DMS153 treated with DMSO at 0.1 percent for 48 hours (cell line): ENCODE measurements around the gene HAUS3.

Experiments
- DNase-seq: peaks from one replicate; lab custom pipeline; 2025; ENCODE audit not compliant: unreplicated experiment; lab: John Stamatoyannopoulos, UW

HAUS3 gene, protein sequence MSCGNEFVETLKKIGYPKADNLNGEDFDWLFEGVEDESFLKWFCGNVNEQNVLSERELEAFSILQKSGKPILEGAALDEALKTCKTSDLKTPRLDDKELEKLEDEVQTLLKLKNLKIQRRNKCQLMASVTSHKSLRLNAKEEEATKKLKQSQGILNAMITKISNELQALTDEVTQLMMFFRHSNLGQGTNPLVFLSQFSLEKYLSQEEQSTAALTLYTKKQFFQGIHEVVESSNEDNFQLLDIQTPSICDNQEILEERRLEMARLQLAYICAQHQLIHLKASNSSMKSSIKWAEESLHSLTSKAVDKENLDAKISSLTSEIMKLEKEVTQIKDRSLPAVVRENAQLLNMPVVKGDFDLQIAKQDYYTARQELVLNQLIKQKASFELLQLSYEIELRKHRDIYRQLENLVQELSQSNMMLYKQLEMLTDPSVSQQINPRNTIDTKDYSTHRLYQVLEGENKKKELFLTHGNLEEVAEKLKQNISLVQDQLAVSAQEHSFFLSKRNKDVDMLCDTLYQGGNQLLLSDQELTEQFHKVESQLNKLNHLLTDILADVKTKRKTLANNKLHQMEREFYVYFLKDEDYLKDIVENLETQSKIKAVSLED

GRCh38 chr4:2241410-2242353 is at the start of gene HAUS3, which contains the start of gene POLN:
HAUS3 (minus strand) TSS chr4:2242121; CDS start chr4:2240946, 1,175 bp downstream.
POLN (minus strand) TSS chr4:2242121; CDS start chr4:2229231, 12,890 bp downstream.
- DNase-seq, result peak; percentile 79

- DNase-seq, result no peak
Measured at GRCh38 chr4:2290974-2291704, 49.2 kb upstream of the HAUS3 start.

DNA sequence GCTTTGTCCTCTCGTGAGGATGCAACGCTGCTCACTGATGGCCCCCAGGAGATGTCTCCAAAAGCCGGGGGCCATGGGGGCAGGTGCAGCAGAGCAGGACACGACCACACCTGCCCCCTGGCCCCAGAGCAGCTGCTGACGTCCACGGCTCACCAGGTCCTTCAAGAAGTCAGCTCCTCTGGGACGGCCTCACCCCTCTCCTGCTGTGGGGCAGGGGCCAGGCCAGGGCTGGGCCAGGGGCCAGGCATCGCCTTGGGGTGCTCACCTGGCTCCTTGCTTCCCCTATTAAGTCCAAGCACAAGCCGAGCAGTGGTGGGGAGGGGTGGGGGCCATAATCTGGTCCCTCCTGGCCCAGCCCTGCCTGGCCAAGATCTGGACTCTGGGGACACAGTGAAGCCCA is 48.6 kb upstream of the HAUS3 start:
- DNase-seq, result no peak

DNA sequence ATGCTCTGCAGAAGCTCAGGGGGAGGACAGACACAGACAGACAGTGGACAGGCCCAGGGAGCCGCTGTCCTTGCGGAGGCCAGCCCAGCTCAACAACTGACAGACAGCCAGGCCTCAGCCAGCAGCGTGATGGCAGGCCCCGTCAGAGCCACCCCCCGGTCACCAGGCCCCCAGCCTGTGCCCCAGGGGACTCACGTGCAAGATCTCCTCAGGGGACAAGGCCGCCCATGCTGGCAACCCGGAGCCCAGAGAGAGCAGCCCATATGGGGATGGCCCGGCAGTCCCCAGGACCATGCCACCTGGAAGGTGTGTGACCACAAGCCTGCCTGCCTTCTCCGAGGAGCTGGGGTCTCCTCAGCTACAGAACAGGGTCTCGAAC is 48.0 kb upstream of the HAUS3 start:
- no peak for DNase-seq

GRCh38 chr4:2289311-2289954 is 47.5 kb upstream of the HAUS3 start:
- no peak for DNase-seq

DNA sequence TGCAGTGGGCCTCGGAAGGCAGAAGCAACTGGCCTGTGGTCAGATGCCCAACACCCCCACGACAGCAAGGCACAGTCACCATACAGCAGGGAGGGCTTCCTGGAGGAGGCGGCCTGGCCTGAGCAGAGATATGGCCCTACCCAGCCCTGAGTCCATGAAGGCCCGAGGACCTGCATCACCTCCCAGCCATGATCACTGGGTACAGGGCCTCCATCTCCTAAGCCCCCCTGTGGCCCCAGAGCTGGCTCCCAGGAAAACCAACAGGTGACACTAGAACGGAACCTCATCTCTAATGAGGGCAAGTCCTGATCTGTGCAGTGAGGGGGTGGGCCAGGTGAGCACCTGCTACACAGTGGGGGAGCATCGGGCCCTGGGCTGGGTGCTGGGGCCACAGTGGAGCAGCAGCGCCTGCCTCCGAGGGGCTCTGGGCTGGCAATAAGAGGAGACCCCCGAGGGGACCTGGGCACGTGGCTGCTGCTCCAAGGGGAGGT is 46.2 kb upstream of the HAUS3 start:
- no peak for DNase-seq

DNA sequence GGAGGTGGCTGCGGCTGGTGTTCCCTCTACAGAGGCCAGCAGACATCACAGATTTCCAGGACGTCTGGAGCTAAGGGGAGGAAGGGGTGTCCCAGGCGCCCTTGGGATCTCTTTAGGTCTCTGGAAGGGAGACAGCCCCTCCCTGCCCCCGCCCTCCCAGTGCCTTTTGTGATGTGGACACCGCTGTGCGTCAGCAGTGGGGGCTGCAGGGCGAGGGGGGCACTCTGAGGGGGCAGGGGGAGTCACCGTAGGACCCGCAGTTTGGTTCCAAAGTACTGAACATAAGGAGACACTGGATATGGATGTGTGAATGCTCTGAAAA is 45.6 kb upstream of the HAUS3 start:
- no peak for DNase-seq

DNA sequence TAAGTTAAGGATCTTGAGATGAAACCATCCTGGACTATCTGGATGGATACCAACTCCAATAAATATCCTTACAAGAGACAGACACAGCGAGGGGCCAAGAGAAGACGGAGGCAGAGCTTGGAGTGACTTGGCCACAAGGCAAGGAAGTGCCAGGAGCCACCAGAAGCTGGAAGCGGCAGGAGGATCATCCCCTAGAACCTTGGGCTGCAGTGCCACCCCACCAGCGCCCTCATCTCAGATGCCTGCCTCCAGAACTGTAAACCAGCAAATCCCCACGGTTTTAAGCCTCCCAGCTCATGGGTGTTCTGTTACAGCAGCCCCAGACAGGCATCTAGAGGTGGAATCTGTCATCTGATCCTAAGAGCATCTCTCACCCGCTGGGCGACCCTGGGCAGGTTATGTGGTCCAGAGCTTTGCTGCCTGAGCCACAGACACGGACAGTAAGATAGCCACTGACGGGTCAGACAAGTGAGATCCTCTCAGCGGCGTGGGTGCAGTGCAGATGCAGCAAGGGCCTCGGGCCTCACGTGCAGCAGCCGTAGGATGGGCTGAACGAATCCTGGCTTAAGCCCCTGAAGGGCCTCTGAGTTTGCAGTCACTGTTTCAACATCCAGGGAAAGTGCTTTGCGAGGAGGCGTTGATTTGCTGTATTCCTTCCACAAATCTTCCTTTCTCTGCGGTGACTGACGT is 45.1 kb upstream of the HAUS3 start:
- no peak for DNase-seq

DNA sequence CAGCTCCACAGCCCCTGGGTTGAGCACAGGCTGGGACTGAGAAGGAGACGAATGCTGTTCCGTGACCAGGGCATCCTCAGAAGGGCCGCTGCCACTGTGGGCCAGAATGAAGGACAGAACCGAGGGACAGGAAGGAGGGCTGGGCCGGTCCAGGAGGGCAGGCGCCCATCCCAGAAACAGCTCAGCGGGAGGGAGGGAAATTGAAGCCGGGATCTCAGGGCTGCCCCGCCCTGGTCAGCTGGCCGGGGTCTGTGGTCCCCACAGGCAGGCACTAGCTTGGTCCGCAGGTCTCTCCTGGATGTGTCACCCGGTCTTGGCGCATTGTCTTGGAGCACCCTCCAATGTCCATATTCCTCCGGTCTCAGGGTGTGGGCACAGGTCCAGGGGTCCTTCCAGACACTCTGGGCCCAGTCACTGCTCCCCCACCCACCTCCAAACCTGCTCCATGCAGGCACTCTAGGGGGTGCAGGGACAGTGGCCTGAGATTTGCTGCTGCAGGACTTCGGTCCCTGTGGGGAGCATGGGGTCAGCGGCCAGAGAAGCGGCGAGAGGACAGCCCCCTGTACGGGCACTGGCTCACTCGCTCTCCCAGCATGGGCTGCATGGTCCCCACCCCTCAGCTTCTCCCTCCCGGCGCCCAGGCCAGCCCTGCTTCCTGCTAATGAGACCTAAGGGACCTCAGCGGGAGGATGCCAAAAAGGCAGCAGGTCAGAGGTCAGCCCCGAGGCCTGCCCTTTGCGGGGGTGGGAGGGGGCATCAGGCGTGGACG is 43.9 kb upstream of the HAUS3 start:
- no peak for DNase-seq

DNA sequence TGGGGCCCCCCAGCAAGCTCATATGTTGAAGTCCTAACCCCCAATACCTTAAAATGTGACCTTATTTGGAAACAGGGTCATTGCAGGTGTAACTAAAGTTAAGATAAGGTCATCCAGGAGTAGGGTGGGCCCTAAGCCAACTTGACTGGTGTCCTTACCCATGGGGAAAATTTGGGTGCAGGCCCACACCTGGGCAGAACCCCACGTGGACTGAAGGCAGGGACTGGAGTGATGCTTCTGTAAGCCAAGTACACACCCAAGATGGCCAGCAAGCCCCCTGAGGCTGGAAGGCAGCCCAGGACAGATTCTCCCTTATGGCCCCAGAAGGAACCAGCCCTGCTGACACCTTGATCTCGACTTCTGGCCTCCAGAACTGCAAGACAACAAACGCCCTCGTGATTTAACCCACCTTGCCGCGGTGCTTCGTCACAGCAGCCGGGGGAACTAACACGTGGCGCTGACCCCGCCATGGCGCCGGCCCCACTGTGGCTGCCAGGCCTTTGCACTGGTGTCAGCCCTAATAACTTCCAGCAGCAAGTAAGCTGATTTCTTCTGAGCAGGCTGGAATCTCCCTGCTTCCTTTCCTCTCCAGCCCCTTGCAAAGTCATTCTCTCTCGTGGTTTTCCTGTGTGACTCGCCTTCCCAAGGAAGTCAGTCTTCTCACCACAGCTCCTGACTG is 43.2 kb upstream of the HAUS3 start:
- no peak for DNase-seq

DNA sequence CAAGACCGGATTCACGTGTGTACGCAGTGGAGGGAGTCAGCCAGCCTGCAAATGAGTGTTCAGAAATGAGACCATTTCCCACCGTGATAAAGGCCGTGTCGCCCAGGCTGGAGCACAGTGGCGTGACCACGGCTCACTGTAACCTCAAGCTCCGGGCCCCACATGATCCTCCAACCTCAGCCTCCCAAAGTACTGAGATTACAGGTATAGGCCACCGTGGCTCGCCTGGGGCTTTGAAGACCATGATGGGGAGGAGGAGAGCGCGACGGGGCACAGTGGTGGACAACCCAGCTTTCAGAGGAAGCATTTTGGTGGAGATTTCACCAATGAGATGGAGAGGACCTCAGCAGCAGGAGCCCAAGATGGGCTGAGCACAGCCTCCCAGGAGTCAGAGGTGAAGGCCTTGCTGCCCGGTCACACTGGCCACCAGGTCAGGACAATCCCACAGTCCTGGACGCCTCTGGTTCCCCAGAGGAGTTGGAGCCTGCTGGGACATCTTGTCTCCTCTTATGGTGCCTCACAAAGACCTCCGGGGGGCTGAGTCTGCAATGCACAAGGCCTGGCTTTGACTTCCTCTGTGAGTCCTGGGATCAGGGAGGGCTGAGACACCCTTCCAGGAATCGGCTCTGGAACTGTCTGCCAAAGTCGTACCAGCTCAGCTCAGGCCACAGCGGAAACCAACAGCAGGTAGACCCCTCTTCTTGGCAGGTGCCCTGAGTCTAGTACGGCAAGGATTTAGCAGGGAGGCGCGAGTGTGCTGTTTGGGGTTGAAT is 42.4 kb upstream of the HAUS3 start:
- no peak for DNase-seq

- no peak for DNase-seq
Measured at GRCh38 chr4:2283199-2283711, 41.3 kb upstream of the HAUS3 start.

GRCh38 chr4:2281575-2282343 is 39.8 kb upstream of the HAUS3 start:
- no peak for DNase-seq

DNA sequence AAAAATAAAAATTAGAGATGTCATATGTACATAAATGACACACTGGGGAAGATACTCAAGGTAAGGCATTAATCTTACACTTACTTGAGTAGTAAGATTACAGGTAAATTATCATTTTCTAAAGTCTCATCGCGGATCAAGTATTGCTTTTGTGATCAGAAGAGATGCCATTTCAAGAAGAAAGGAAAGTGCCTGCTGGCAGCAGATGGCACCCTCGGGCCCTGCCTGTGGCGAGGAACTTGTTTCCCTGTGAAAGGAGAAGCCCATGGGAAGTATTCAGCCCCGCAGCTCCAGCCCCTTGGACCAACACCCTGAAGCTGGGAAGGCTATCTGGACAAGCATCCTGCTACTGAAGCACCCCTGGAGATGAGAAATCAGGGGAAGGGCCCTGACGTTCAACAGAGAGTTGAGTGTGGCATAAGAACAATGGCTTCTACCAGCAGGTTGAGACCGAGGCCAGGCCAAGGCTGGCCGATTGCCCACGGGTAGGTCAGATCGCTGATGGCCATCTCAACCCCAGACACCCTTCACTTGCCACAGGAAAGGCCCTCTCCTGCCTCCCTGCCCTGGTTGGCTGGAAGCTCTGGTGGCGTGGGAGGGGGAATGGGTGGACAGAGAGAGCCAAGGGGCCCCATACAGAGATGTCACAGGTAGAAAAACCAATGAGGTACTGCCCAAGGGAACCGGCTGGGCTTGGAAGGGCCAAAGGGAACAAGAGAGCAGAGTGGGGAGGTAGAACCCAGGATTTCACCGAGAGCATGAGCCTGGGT is 38.8 kb upstream of the HAUS3 start:
- DNase-seq, result no peak

DNA sequence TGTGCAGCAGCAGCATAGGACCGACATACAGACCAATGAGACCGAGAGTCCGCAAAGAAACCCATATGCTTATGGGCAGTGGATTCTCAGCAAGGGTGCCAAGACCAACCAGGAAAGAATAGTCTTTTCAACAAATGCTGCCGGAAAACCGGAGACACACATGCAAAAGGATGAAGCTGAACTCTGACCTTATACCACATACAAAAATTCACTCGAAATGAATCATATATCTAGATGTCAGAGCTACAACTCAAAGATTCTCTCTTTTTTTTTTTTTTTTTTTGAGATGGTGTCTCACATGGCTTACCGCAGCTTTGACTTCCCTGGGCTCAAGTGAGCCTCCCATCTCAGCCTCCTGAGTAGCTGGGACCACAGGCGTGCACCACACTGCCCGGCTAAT is 36.0 kb upstream of the HAUS3 start:
- DNase-seq, result no peak
